GM18505 (cell line): ENCODE data around the gene PITRM1.
"Not testable (repeated sequence)": the region's sequence is repeated elsewhere in the genome, so short reads cannot be mapped to it uniquely, and the experiment has no call there.

Experiments
- ATAC-seq: cut with Tn5 transposase; IDR thresholded peaks from one replicate; pipeline ENCODE4 v1.9.1; 2021; ENCODE audit not compliant: unreplicated experiment
- POLR2A ChIP-seq: IDR thresholded peaks from 4 replicates; pipeline ENCODE4 v1.6.1; 2011; ENCODE audit warnings: borderline replicate concordance; ENCODE audit not compliant: insufficient read depth, insufficient read length; ENCODE audit errors: extremely low read depth

Gene PITRM1, protein sequence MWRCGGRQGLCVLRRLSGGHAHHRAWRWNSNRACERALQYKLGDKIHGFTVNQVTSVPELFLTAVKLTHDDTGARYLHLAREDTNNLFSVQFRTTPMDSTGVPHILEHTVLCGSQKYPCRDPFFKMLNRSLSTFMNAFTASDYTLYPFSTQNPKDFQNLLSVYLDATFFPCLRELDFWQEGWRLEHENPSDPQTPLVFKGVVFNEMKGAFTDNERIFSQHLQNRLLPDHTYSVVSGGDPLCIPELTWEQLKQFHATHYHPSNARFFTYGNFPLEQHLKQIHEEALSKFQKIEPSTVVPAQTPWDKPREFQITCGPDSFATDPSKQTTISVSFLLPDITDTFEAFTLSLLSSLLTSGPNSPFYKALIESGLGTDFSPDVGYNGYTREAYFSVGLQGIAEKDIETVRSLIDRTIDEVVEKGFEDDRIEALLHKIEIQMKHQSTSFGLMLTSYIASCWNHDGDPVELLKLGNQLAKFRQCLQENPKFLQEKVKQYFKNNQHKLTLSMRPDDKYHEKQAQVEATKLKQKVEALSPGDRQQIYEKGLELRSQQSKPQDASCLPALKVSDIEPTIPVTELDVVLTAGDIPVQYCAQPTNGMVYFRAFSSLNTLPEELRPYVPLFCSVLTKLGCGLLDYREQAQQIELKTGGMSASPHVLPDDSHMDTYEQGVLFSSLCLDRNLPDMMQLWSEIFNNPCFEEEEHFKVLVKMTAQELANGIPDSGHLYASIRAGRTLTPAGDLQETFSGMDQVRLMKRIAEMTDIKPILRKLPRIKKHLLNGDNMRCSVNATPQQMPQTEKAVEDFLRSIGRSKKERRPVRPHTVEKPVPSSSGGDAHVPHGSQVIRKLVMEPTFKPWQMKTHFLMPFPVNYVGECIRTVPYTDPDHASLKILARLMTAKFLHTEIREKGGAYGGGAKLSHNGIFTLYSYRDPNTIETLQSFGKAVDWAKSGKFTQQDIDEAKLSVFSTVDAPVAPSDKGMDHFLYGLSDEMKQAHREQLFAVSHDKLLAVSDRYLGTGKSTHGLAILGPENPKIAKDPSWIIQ

DNA sequence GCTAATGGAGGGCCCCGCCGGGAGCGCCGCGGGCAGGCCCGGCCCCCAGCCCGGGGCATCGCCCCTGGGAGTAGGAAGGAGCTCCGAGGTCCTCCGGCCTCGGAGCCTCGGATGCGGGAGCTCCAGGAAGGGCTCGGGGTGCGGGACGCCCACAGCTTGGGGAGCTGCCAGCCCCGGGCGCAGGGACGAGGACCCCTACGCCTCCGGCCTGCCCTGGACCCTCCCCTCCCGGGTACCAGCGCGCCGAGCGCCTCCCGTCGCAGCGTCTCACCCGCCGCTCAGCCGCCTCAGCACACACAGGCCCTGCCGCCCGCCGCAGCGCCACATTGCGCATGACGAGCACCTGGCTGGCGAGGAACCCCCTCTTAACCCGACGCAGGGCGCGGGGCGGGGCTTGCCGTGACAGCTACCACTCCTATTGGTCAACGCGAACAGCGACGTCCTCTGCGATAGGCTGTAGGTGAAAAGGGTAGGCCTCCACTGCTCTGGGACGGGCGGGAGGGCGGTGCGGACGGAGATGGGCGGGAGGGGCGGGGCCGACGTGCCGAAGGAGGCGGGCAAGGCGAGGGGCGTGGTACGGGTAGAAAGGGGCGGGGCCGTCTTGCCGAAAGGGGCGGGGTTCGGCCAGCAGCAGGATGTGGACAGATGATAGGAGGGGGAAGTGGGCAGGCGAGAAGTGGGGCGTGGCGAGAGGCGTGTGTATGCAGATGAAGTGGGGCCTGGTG is at the start of gene PITRM1:
TSS of gene PITRM1 (minus strand) at position 337 of the 725 bp plus-strand sequence. CDS start at position 327, 10 bp downstream.
- peak; percentile 92 for ATAC-seq
- TF ChIP-seq POLR2A = peak; percentile 99

DNA sequence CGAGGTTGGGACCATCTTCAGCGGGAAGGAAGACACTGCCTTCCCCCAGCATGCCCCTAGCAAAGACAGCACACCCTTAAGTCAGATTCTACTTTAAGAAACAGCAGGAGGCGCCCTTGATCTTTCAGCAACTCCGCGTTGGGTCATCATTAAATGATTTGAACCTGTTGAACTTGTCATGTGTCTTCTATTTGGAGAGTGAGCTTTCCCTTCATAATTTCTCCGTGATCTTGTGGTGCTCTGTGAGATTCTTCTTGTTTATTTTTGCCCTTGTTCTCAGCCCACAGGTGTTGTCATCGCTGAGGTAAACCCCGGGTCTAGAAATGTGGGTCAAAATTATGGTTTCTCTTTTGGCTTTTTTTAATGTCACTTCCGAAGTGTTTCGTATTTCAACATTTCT is 49.5 kb upstream of the PITRM1 start:
- no peak for TF ChIP-seq POLR2A
- no peak for ATAC-seq

DNA sequence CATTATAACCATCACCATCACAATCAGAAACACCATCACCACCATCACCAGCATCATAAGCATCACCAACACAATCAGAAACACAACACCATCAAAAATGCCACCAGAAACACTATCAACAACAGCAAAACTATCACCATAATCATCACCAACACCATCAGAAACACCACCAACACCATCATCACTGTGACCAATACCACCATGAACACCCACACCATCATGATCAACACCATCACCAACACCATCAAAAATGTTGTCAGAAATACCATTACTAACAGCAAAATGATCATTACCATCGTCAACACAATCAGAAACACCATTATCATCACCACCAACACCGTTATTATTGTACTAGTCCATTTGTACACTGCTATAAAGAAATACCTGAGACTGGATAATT is 49.0 kb upstream of the PITRM1 start:
- not testable (repeated sequence) for ATAC-seq

DNA sequence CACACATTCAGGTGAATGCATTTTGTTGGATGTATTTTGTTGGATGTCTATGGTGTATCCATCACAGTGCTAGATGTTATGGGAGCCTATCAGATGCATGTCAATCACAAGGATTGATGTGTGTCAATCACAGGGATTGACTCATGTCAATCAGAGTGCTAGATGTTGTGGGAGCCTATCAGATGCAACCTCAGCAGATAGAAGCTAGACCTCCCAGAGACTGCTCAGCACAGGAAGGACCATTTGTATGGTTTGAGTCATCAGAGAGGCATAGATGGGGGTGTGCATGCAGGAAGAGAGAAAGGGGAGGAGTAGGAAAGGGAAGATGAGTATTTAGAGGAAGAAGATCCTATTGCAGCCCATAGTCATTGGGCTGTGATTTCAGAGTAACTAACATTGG is 48.3 kb upstream of the PITRM1 start:
- TF ChIP-seq POLR2A = no peak
- ATAC-seq = no peak

DNA sequence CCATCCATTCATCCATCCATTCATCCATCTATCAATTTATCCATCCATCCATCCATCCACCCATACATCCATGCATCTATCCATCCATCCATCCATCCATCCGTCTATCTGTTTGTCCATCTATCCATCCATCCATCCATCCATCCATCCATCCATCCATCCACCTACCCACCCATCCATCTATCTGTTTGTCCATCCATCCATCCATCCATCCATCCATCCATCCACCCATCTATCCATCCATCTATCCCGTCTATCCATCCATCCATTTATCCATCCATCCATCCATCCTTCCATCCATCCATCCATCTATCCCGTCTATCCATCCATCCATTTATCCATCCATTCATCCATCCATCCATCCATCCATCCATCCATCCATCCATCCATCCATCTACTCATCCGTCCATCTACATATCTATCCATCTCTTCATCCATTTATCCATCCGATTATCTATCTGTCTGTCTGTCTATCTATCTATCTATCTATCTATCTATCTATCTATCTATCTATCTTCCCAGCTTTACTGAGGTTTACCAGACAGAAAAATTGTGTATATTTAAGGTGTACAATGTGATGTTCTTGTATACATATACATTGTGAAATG is 46.5 kb upstream of the PITRM1 start:
- ATAC-seq = not testable (repeated sequence)

DNA sequence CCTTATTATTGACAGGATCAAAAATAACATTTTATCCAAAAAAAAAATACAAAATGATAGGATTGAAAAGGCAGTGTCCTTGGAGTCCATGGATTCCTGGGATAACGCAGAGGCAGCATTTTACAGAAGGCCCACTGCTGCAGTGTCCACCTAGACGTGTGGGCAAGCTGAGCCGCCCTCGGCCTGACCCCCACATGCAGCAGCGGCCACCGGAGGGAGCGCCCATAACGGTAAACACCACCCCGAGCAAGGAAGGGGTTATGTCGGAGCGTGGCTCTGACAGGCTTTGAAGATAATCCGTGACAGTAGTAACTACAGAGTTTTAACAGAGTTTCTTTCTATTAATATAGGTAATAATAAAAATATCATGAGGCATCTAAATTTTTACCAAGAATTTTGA is 45.3 kb upstream of the PITRM1 start:
- TF ChIP-seq POLR2A = no peak
- ATAC-seq = no peak

DNA sequence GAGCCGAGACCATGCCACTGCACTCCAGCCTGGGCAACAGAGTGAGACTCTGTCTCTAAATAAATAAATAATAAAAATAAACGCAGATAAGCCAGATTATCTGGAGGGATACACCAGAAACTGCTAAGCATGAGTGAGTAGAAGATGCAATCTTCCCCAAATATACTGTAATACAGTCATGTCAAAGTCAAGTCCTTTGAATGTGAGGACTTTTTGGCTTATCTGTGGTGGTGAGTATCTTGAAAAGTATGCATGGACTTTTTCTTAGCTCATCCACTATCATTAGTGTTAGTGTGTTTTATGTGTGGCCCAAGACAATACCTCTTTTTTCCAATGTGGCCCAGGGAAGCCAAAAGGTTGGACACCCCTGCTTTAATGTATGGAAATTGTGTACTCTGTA is 44.7 kb upstream of the PITRM1 start:
- no peak for ATAC-seq
- no peak for TF ChIP-seq POLR2A

DNA sequence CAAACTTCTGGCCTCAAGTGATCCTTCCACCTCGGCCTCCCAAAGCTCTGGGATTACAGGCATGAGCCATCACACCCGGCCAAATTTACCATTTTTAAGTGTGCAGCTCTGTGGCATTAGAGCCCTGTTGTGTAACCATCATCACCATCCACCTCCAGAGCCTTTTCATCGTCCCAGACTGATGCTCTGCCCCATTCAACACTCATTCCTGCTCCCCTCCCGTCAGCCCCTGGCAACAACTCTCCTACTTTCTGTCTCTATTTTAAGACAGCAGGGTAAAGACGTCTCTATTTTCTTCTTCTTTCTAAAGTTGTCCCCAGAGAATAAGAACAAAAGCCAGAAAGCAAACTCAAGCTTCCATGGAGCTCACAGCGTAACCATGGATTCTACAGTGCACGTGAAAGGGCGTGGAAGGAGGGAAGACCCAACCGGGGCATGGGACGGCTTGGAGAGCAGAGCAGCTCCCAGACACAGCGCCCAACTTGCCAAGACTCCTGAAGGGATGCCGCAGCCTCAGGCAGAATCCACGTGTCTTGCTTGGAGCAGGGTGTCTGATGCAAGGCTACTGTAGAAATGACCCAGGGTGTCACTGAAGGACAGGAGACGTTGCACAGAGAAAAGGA is 42.7 kb upstream of the PITRM1 start:
- no peak for ATAC-seq

DNA sequence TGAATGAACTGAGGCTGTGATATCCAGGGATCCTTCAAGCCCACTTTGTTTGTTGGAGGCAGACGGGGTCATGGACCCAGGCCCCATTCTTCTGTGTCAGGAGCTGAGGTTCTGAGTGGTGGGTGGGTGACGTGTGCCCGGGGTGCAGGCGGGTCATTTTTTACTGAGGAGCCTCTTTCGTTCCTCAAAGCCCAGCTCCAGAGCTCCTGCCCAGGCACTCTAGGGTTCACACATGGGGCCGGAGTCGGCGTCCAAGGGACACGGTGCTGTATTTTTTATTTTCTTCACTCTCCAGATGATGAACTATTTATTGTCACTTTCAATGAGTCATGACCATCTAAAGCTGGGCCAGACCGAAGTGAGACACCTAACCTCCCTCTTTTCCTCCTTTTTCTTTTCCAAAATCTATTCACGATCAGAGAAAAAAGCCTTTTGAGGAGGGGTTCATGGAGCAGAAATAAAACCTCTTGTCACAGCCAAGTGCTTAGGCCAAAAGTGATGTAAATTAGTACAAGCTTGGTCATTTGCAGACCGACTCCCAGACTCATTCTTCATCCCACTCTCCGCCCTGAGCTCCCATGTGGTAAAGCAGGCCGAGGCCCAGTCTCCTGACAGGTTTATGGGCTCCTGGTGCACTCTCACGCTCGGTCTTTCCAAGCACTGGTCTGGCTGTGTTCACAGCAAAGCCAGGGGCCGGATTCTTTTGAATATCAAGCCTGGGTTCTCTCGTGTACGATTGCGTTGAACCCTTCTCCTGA is 41.4 kb upstream of the PITRM1 start:
- no peak for TF ChIP-seq POLR2A
- no peak for ATAC-seq

More for the DNA sequence above, 42.7 kb upstream of the PITRM1 start:
- no peak for TF ChIP-seq POLR2A

DNA sequence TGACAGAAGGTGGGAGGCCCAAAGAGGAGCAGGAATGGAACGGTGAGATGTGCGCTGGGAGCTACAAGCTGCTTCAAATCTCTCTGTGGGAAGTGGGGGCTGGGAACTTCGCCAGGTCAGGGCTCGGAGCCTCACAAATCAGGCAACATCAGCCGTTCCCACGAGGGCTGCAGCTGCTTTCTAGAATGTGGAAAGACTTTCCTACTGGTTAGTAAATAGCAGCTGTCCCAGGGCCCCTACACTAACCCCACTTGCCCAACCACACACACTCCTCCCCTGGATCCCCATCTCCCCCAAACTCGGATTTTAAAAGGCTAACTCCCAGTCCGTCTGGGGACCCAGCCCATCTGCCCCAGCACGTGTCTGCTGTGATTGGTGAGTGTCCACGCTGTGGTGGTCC is 40.6 kb upstream of the PITRM1 start:
- no peak for ATAC-seq
- no peak for TF ChIP-seq POLR2A

DNA sequence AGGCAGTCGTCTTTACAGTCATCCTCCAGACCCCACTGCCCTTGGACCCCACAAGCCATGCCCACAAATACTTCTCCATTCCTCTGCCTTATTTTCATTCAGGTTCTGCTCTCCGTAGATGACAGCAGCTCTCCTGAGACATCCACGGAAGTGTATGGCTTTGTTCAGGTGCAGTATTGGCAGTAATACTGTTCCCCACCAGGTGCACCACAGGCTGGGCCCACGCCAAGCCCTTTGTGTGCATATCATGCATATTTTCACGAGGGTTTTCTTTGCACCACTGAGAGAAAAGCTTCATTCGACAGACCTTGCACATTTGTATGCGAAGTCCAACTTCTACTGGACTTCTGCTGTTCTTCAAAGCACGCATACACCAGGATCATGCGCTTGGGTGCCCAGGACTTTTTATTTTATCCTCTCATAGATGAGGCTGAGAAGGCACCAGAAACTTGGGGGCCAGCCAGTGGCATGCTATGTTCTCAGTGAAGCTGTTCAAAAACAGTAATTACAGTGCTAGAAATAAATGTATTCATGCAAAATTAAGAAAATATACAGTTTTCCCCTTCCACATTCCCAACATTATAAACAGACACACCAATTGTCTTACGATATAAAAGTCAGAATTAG is 37.8 kb upstream of the PITRM1 start:
- ATAC-seq = no peak

DNA sequence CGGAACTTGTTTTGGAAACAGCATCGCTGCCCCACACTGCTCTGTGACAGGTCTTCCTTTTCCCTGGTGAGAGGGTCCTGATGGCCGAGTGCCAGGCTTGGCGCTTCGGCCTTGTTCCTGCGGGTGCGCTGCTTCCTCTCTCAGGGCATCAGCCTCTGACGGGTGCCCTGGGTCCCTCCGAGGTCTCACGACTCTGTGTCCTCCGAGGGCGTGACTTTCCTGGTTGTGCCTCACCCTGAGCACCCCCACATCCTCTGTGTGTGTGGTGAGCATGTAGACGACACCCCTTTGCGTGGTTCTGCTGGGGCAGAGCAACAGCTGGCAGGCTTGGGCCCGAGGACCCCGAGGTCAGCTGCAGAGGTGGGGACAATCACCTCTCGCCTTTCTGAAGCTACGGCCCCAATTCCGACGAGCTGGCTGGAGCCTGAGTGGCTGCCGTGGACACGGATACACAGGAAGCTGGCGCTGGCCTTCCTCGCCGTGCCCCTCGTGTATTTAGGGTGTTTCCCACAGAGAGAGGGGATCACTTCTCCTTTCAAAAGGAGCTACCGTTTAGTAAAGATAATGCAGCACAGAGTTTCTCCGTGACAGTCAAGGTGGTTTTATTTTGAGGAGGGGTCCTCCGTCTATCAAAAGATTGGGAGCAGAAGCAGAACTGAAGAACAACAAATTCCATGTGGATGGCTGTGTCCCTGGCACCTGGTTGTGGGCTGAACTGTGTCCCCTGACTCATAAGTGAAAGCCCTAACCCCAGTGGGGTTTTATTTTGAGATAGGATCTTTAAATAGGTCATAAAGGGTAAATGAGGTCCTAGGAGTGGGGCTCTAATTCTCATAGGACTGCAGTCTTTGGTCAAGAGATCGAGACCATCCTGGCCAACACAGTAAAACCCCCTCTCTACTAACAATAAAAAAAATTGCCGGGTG is 36.2 kb upstream of the PITRM1 start:
- no peak for ATAC-seq
- no peak for TF ChIP-seq POLR2A

More for the DNA sequence above, 37.8 kb upstream of the PITRM1 start:
- TF ChIP-seq POLR2A = no peak
